Osteocyte (in vitro differentiated cells): ENCODE results near the gene TSC22D1. TPM values are rescaled to one million over a fixed set of nuclear protein-coding genes. Genes with fewer than 3 reads are reported as not detected.

ENCODE experiments used
- DNase-seq: peaks from one replicate; pipeline ENCODE4 v3.0.0; 2021; ENCODE audit warnings: mixed read lengths; ENCODE audit not compliant: unreplicated experiment; ENCODE audit errors: extremely low spot score
- H3K27ac Mint-ChIP-seq: one replicate; pipeline ENCODE4 v1.8.0; 2021; ENCODE audit warnings: mild to moderate bottlenecking, mixed read lengths; ENCODE audit not compliant: unreplicated experiment
- H3K27me3 Mint-ChIP-seq: one replicate; pipeline ENCODE4 v1.8.0; 2021; ENCODE audit warnings: mixed read lengths; ENCODE audit not compliant: unreplicated experiment
- H3K36me3 Mint-ChIP-seq: one replicate; pipeline ENCODE4 v1.8.0; 2021; ENCODE audit warnings: mixed read lengths; ENCODE audit not compliant: unreplicated experiment
- H3K4me1 Mint-ChIP-seq: one replicate; pipeline ENCODE4 v1.8.0; 2021; ENCODE audit warnings: mixed read lengths; ENCODE audit not compliant: unreplicated experiment
- H3K4me3 Mint-ChIP-seq: one replicate; pipeline ENCODE4 v1.8.0; 2021; ENCODE audit warnings: mild to moderate bottlenecking, moderate library complexity, mixed read lengths; ENCODE audit not compliant: unreplicated experiment
- H3K9me3 Mint-ChIP-seq: one replicate; pipeline ENCODE4 v1.8.0; 2021; ENCODE audit warnings: mixed read lengths; ENCODE audit not compliant: unreplicated experiment
- total RNA-seq: library from RNA; stranded (reverse); gene quantifications from 2 replicates; pipeline ENCODE4 v1.2.1, GENCODE V29; 2021
- TF ChIP-seq, protein P1 (sequence below): fragments of 200-600 bp; sonication (generic); IDR thresholded peaks from 2 replicates; pipeline ENCODE4 v1.5.0; 2021; ENCODE audit warnings: antibody characterized with exemption, mild to moderate bottlenecking, moderate library complexity

The TSC22D1 gene
- total RNA-seq, 1 donor from 2014 or later = 118 TPM

DNA sequence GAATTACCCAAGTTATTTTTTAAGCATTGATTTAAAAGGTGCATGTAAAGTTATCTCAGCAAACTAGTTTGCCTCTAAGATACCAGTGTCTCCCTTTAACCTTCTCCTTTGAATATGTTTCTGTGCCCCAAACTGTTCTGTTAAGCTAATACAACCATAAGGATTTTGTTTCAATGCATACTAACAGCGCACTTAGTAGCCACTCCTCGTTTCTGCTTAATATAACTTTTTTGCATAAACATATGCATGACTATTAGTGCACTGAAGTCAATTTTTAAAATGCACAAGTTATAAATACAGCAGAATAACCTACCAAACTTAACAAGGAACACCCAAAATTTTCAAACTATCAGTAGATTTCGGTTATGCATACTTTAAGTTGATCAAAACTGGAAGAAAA lies 123.1 kb downstream of the TSC22D1 start:
- TF ChIP-seq, protein P1, sequence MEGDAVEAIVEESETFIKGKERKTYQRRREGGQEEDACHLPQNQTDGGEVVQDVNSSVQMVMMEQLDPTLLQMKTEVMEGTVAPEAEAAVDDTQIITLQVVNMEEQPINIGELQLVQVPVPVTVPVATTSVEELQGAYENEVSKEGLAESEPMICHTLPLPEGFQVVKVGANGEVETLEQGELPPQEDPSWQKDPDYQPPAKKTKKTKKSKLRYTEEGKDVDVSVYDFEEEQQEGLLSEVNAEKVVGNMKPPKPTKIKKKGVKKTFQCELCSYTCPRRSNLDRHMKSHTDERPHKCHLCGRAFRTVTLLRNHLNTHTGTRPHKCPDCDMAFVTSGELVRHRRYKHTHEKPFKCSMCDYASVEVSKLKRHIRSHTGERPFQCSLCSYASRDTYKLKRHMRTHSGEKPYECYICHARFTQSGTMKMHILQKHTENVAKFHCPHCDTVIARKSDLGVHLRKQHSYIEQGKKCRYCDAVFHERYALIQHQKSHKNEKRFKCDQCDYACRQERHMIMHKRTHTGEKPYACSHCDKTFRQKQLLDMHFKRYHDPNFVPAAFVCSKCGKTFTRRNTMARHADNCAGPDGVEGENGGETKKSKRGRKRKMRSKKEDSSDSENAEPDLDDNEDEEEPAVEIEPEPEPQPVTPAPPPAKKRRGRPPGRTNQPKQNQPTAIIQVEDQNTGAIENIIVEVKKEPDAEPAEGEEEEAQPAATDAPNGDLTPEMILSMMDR = no peak
- Mint-ChIP-seq H3K4me1 (peaks cover 14% of the 10 kb centered on the region), H3K27me3 (no peaks in the 10 kb centered on the region), H3K36me3 (peaks cover 7% of the 10 kb centered on the region), H3K27ac (no peak overlapping the region), H3K4me3 (no peak overlapping the region), H3K9me3 (no peaks in the 10 kb centered on the region)
- DNase-seq = no peak

DNA sequence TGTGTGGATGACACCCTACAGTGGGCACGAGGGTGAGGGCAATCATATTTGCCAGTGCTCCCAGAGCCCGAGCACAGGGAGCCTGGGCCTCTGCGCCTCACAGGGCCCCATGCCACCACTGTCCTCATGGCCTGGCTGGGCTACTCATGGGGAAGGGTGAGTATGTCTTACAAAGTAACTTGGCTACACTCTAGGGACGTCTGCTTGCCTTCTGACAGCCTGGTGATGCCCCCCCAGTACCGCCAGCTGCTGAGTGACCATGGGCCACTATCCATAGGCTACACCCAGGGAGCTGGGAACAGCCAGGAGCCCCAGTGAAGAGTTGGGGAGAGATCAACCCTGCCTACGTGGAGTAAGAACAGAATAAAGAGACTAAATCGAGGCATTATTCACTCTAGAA lies 123.7 kb downstream of the TSC22D1 start:
- Mint-ChIP-seq H3K27ac (no peak overlapping the region), H3K27me3 (no peaks in the 10 kb centered on the region), H3K9me3 (no peaks in the 10 kb centered on the region), H3K4me1 (peaks cover 12% of the 10 kb centered on the region), H3K4me3 (no peak overlapping the region), H3K36me3 (peaks cover 7% of the 10 kb centered on the region)
- DNase-seq = no peak
- TF ChIP-seq, protein P1 = no peak

GRCh38 chr13:44451651-44452050 lies 124.5 kb downstream of the TSC22D1 start:
- no peaks in the 10 kb centered on the region for H3K27me3 Mint-ChIP-seq
- no peaks in the 10 kb centered on the region for H3K9me3 Mint-ChIP-seq
- TF ChIP-seq, protein P1 = no peak
- peaks cover 6% of the 10 kb centered on the region for H3K36me3 Mint-ChIP-seq
- DNase-seq = no peak
- no peak overlapping the region for H3K4me3 Mint-ChIP-seq
- no peak overlapping the region for H3K27ac Mint-ChIP-seq
- H3K4me1 Mint-ChIP-seq = peaks cover 10% of the 10 kb centered on the region

- Mint-ChIP-seq H3K27me3 (no peaks in the 10 kb centered on the region), H3K9me3 (no peaks in the 10 kb centered on the region), H3K36me3 (peaks cover 5% of the 10 kb centered on the region), H3K4me3 (no peak overlapping the region), H3K4me1 (peaks cover 13% of the 10 kb centered on the region), H3K27ac (no peak overlapping the region)
- TF ChIP-seq, protein P1 = no peak
- no peak for DNase-seq
Observed at GRCh38 chr13:44451126-44451525, 125.0 kb downstream of the TSC22D1 start.

DNA sequence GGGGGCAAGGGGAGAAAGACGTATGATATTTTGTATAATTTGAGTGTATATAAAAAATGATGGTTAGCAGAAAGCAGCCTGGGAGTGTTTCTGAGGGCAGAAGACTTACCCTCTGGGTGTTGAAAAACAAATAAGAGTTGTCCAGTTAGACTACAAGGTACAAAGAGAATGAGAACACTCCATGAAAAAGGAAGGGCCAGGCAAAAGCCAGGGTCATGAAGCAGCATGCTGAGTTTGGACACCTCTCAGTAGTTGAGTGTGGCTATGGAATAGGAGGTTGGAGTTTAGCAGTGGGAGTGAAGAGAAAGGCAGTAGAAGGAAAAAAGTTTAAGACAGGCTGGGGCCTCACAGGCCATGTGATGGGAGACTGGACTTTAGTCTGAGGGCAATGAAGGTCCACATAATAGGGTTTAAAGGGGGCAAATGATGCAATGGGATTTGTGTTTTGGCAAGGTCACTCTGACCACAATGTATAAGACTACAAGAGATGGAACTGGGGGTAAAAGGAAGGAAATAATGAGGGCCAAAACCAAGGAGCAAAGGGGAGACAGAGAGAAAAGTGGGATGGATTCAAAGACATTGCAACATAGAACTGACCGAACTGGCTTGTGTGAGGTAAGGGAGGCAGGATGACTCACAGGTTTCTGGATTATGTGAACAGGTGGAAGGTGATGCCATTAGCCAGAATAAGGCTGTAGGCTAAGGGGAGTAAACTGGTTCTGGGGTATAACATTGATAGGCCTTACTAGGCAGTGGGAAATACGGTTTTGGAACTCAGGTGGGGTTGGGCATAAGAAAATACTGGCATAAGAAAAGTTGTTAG lies 125.9 kb downstream of the TSC22D1 start:
- H3K9me3 Mint-ChIP-seq = no peaks in the 10 kb centered on the region
- peak overlapping the region; percentile 13 for H3K27ac Mint-ChIP-seq

More for the DNA sequence above, 125.9 kb downstream of the TSC22D1 start:
- Mint-ChIP-seq H3K4me1 (peaks cover 21% of the 10 kb centered on the region), H3K4me3 (no peak overlapping the region), H3K27me3 (no peaks in the 10 kb centered on the region), H3K36me3 (peaks cover 2% of the 10 kb centered on the region)
- TF ChIP-seq, protein P1 = no peak
- DNase-seq = no peak
